GM23248 (cell line): ENCODE results near the gene PSD4.

Source experiments
- EZH2 ChIP-seq: fragments of 200-600 bp; sonication (generic); IDR thresholded peaks from 2 replicates; pipeline ENCODE4 v1.6.1; 2018; ENCODE audit warnings: antibody characterized with exemption, mild to moderate bottlenecking; ENCODE audit not compliant: insufficient read depth, poor library complexity, severe bottlenecking
- EZH2phosphoT487 ChIP-seq: fragments of 200-600 bp; sonication (generic); IDR thresholded peaks from 2 replicates; pipeline ENCODE4 v1.6.1; 2018; ENCODE audit warnings: antibody characterized with exemption, moderate library complexity, mild to moderate bottlenecking, low read depth; ENCODE audit not compliant: insufficient read depth

GRCh38 chr2:113251118-113251517 lies 77.3 kb downstream of the PSD4 start:
- TF ChIP-seq EZH2phosphoT487 (no peak), EZH2 (no peak)
